B cell (primary cell): Measurements from ENCODE around the gene DCP1A. TPM values are rescaled to one million over a fixed set of nuclear protein-coding genes. Genes with fewer than 3 reads are reported as not detected.

Experiments
- ATAC-seq: fragments of 200-7000 bp; cut with Tn5 transposase; one replicate; pipeline ENCODE4 v1.10.0; 2021; ENCODE audit warnings: low read depth, mild to moderate bottlenecking, moderate number of reproducible peaks, moderate library complexity
- CTCF ChIA-PET: fragments of 350-600 bp; sonication (Branson Sonifier 250); formaldehyde crosslinking; loops from one replicate; lab custom pipeline; 2021; ENCODE audit warnings: antibody characterized with exemption, inconsistent platforms; lab: Charles Lee
- POLR2A ChIA-PET: fragments of 350-600 bp; sonication (Branson Sonifier 250); formaldehyde crosslinking; loops from one replicate; lab custom pipeline; 2021; ENCODE audit warnings: antibody characterized with exemption; lab: Charles Lee
- DNase-seq: peaks from one replicate; pipeline ENCODE4 v3.0.0; 2013
- H2AFZ ChIP-seq: 2 replicates; pipeline ENCODE4 v1.6.1; 2012; ENCODE audit warnings: mild to moderate bottlenecking, low read depth, low read length; ENCODE audit not compliant: insufficient read depth, poor library complexity, severe bottlenecking
- H3K27ac ChIP-seq, 2 donors: 1 replicate in 1 of 2; 2 replicates in 1 of 2; pipeline ENCODE4 v1.5.1; 2012 to 2013; ENCODE audit warnings: low read length in 2 of 2, mild to moderate bottlenecking in 2 of 2, moderate library complexity in 1 of 2
- H3K27me3 ChIP-seq, 4 experiments: fragments of 200-600 bp in 1 of 4; sonication (generic) in 1 of 4; replicated peaks in 1 of 4; 1 replicate in 2 of 4; 2 replicates in 2 of 4; pipeline versions ENCODE4 v1.6.1 to v1.7.0; 2013 to 2016; ENCODE audit warnings: low read length in 3 of 4, mild to moderate bottlenecking in 2 of 4, mixed read lengths in 1 of 4, moderate library complexity in 1 of 4; ENCODE audit not compliant: insufficient read depth in 4 of 4, control insufficient read depth in 3 of 4; ENCODE audit errors: control extremely low read depth in 1 of 4
- H3K36me3 ChIP-seq, 2 experiments: replicated peaks in 1 of 2; 1 replicate in 1 of 2; 2 replicates in 1 of 2; pipeline versions ENCODE4 v1.6.1 to v1.7.1; 2013; ENCODE audit warnings: low read length in 1 of 2; ENCODE audit not compliant: insufficient read depth in 2 of 2, control insufficient read depth in 1 of 2; ENCODE audit errors: control extremely low read depth in 1 of 2, extremely low read depth in 1 of 2
- H3K4me1 ChIP-seq, 2 donors: fragments of 200-600 bp in 1 of 2; sonication (generic) in 1 of 2; 1 replicate in 1 of 2; 2 replicates in 1 of 2; pipeline versions ENCODE4 v1.5.1 to v1.6.1; 2013 to 2017; ENCODE audit warnings: low read length in 2 of 2; ENCODE audit not compliant: control insufficient read depth in 2 of 2, insufficient read depth in 2 of 2
- H3K4me2 ChIP-seq: replicated peaks from 2 replicates; pipeline ENCODE3; 2012; ENCODE audit warnings: mild to moderate bottlenecking, low read depth, low read length; ENCODE audit not compliant: poor library complexity, severe bottlenecking
- H3K4me3 ChIP-seq, 5 experiments: fragments of 200-600 bp in 1 of 5; sonication (generic) in 1 of 5; 1 replicate in 3 of 5; 2 replicates in 2 of 5; pipeline versions ENCODE4 v1.5.1 to v1.7.0; 2011 to 2016; ENCODE audit warnings: low read length in 4 of 5, mild to moderate bottlenecking in 4 of 5, low read depth in 2 of 5, control low read depth in 1 of 5, moderate library complexity in 1 of 5; ENCODE audit not compliant: insufficient read depth in 1 of 5; ENCODE audit errors: control extremely low read depth in 1 of 5, extremely low read depth in 1 of 5
- H3K79me2 ChIP-seq: fragments of 200-600 bp; sonication (generic); one replicate; pipeline ENCODE4 v1.6.0; 2016; ENCODE audit warnings: low read length; ENCODE audit not compliant: control insufficient read depth, insufficient read depth
- H3K9ac ChIP-seq: fragments of 200-600 bp; sonication (generic); 2 replicates; pipeline ENCODE4 v1.6.1; 2017; ENCODE audit warnings: mild to moderate bottlenecking, low read length, moderate library complexity
- H3K9me3 ChIP-seq, 3 donors: one replicate each; pipeline versions ENCODE4 v1.6.1 to v1.7.1; 2013; ENCODE audit warnings: low read length in 2 of 3; ENCODE audit not compliant: control insufficient read depth in 2 of 3, insufficient read depth in 1 of 3; ENCODE audit errors: control extremely low read depth in 1 of 3
- H4K20me1 ChIP-seq: 2 replicates; pipeline ENCODE4 v1.6.0; 2012; ENCODE audit warnings: mild to moderate bottlenecking, low read length; ENCODE audit not compliant: insufficient read depth, control insufficient read depth, poor library complexity, severe bottlenecking
- H3K27ac Mint-ChIP-seq: one replicate; pipeline ENCODE4 v1.8.0; 2021; ENCODE audit warnings: mixed read lengths
- H3K27me3 Mint-ChIP-seq: one replicate; pipeline ENCODE4 v1.8.0; 2021; ENCODE audit warnings: mixed read lengths
- H3K4me1 Mint-ChIP-seq: one replicate; pipeline ENCODE4 v1.8.0; 2021; ENCODE audit warnings: mixed read lengths
- H3K4me3 Mint-ChIP-seq: one replicate; pipeline ENCODE4 v1.8.0; 2021; ENCODE audit warnings: mixed read lengths
- H3K9me3 Mint-ChIP-seq: one replicate; pipeline ENCODE4 v1.8.0; 2022; ENCODE audit warnings: mixed read lengths; ENCODE audit not compliant: insufficient read depth
- CTCF ChIP-seq: fragments of 200-600 bp; IDR thresholded peaks from one replicate; pipeline ENCODE4 v1.8.0; 2022; ENCODE audit warnings: antibody characterized with exemption, mild to moderate bottlenecking
- EZH2 ChIP-seq: IDR thresholded peaks from 2 replicates; pipeline ENCODE4 v1.6.1; 2012; ENCODE audit warnings: borderline replicate concordance, low read depth, mild to moderate bottlenecking, moderate library complexity, low read length; ENCODE audit not compliant: insufficient read depth, poor library complexity, severe bottlenecking
- WGBS: methylation state at CpG from one replicate; pipeline ENCODE4 v1.1.5; 2013; ENCODE audit warnings: missing lambda C conversion rate; ENCODE audit not compliant: insufficient coverage; 5-methylcytosine and 5-hydroxymethylcytosine counted together
- intact Hi-C: fragments of 100-400 bp; cut with micrococcal nuclease; formaldehyde crosslinking; loops from one replicate; pipeline ENCODE4 v1.10.0; 2022
- polyA plus RNA-seq: library from polyadenylated mRNA; depleted of rRNA; stranded (reverse); fragments of >200 nt; gene quantifications from 2 replicates; pipeline ENCODE4 v1.2.3, GENCODE V29; 2012
- total RNA-seq, 2 donors: library from RNA; stranded (reverse); fragments of 120-200 nt in 1 of 2; gene quantifications; 1 replicate in 1 of 2; 2 replicates in 1 of 2; pipeline versions ENCODE4 v1.2.3 to v1.2.4, GENCODE V29; 2013 to 2022

Gene DCP1A
- total and polyA plus RNA-seq, 2 donors (not counting 1 experiment from before 2014, with no cell fraction given): 16.6 to 44.6 TPM

- Histone ChIP-seq H3K27me3 (no peaks in the 10 kb centered on the region), H2AFZ (no peak overlapping the region), H3K9me3 (no peaks in the 10 kb centered on the region), H3K4me3 (no peak overlapping the region), H3K36me3 (peaks cover 6 to 36% of the 10 kb centered on the region in 2 experiments), H3K4me2 (no peak overlapping the region), H3K4me1 (no peaks in the 10 kb centered on the region), H3K79me2 (peaks cover 14% of the 10 kb centered on the region), H4K20me1 (peaks cover 23% of the 10 kb centered on the region), H3K27ac (no peak overlapping the region), H3K9ac (no peak overlapping the region)
- Mint-ChIP-seq H3K4me3 (no peak overlapping the region), H3K27ac (no peak overlapping the region), H3K27me3 (no peaks in the 10 kb centered on the region), H3K9me3 (no peaks in the 10 kb centered on the region), H3K4me1 (peaks cover 2% of the 10 kb centered on the region)
- ChIA-PET POLR2A (no interaction called here), CTCF (no interaction called here)
- intact Hi-C loops: no loop called here
- ATAC-seq: no peak
- no peak for TF ChIP-seq EZH2
- DNase-seq: no peak
- 100% methylated on average over 3 of the region's 3 CpGs for WGBS
These were observed 28.8 kb downstream of the DCP1A start for GRCh38 chr3:53318522-53318921.

- no peak for TF ChIP-seq EZH2
- no peak for TF ChIP-seq CTCF
These were observed 34.5 kb downstream of the DCP1A start for GRCh38 chr3:53312832-53313231.

More at GRCh38 chr3:53312832-53313231, 34.5 kb downstream of the DCP1A start:
- no peak overlapping the region for H3K4me3 ChIP-seq
- H3K9ac ChIP-seq: no peak overlapping the region
- Mint-ChIP-seq H3K27ac (no peak overlapping the region), H3K9me3 (no peaks in the 10 kb centered on the region), H3K27me3 (no peaks in the 10 kb centered on the region), H3K4me1 (peaks cover 3% of the 10 kb centered on the region), H3K4me3 (no peak overlapping the region)
- POLR2A ChIA-PET: no interaction called here
- intact Hi-C loops: no loop called here
- H2AFZ ChIP-seq: no peak overlapping the region
- WGBS: 80% methylated on average over 1 of the region's 1 CpG
- no peaks in the 10 kb centered on the region for H3K79me2 ChIP-seq
- CTCF ChIA-PET: interaction anchor here (0.7 kb wide), 1 partner anchor 1166 kb away, joined by 5 read pairs; no protein-coding TSS in a partner anchor
- DNase-seq (no peak), ATAC-seq (no peak)
- no peak overlapping the region for H3K4me2 ChIP-seq
- no peaks in the 10 kb centered on the region for H3K4me1 ChIP-seq
- no peaks in the 10 kb centered on the region for H3K9me3 ChIP-seq
- no peak overlapping the region for H3K27ac ChIP-seq
- no peaks in the 10 kb centered on the region for H3K27me3 ChIP-seq
- H3K36me3 ChIP-seq: peaks cover 10 to 58% of the 10 kb centered on the region in 2 experiments
- H4K20me1 ChIP-seq: peaks cover 7% of the 10 kb centered on the region
